GM19099 (cell line): Measurements from ENCODE around the gene FICD.

ENCODE experiments used
- POLR2A ChIP-seq: IDR thresholded peaks from 3 replicates; pipeline ENCODE4 v1.6.1; 2011; ENCODE audit warnings: low read depth; ENCODE audit not compliant: insufficient read length; ENCODE audit errors: extremely low read depth

Gene FICD

GRCh38 chr12:108518716-108519496 is 3.8 kb downstream of the FICD start:
- TF ChIP-seq POLR2A, result no peak

GRCh38 chr12:108519558-108519957 is 4.5 kb downstream of the FICD start:
- no peak for TF ChIP-seq POLR2A

DNA sequence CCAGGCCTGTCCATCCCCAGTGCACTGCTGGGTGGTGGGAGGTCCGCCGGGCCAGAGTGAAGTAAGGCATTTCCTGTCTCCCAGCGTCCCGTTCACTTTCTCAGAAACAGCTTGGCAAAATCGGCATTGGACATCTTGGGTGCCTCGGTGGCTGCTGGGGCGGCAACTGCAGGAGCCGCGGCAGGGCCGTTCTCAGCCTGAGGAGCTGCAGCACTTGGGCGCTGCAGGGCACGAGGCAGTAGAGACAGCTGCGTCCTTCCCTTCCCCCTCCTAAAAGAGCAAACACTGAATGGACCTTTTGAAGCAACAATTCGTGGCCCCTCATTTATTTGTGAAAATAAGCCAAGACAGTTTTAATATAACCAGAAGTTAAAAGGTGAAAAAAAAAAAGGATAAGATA is 8.3 kb downstream of the FICD start:
- no peak for TF ChIP-seq POLR2A

GRCh38 chr12:108525681-108526080 is 10.6 kb downstream of the FICD start:
- no peak for TF ChIP-seq POLR2A

DNA sequence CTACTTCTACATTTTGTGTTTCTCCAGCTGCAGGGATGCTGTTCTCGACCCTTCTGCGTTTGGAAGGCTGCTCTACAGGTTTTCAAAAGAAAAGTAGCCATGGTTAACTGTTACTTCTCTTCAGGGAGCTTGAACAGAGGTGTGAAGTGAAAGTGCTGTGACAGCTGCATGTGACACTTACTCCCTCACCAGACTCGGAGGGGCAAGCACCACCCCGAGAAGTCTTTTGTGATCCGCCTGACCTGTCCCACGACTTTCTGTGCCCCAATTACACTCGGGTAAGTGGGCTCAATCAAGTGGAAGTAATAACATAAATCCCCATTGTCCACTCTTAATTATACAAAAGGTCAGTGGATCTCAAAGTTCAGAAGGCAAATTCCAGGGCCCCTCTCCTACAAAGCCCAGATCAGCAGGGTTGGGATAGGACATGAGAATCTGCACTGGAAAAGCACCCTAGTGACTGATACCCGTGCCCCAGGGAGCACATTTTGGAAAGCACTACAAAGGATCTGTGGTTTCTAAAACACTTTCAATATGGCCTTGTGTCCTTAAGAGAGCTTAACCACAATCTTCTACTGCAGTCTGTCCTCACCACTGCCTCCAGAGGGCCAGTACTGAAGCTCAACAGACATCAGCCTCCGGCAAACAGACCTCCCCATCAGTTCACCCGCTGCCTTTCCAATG is 11.5 kb downstream of the FICD start:
- no peak for TF ChIP-seq POLR2A

DNA sequence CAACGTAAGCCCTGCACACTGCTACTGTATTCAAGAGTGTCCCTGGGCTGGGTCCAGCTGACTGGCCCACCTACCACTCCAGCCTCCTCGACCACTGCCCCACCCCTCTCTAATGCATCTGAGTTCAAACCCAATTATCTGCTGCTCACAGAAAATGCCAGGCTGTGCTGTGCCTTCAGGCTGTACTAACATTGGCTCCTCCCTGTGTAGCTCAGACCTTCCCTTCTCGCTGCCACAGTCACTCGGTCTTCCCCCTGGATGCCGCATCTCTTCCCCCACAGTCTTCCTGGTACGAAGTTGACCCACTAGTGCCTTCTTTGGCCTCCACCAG is 12.1 kb downstream of the FICD start:
- TF ChIP-seq POLR2A, result no peak

- no peak for TF ChIP-seq POLR2A
These were observed 15.1 kb downstream of the FICD start for GRCh38 chr12:108530161-108530560.

- TF ChIP-seq POLR2A, result no peak
These were observed 17.1 kb downstream of the FICD start for GRCh38 chr12:108531929-108532848.

- TF ChIP-seq POLR2A, result no peak
These were observed 23.1 kb downstream of the FICD start for GRCh38 chr12:108538146-108538545.

GRCh38 chr12:108538616-108539195 is 23.6 kb downstream of the FICD start:
- no peak for TF ChIP-seq POLR2A

GRCh38 chr12:108542320-108542719 is 27.2 kb downstream of the FICD start:
- no peak for TF ChIP-seq POLR2A

GRCh38 chr12:108543652-108544051 is 28.6 kb downstream of the FICD start:
- TF ChIP-seq POLR2A, result no peak

DNA sequence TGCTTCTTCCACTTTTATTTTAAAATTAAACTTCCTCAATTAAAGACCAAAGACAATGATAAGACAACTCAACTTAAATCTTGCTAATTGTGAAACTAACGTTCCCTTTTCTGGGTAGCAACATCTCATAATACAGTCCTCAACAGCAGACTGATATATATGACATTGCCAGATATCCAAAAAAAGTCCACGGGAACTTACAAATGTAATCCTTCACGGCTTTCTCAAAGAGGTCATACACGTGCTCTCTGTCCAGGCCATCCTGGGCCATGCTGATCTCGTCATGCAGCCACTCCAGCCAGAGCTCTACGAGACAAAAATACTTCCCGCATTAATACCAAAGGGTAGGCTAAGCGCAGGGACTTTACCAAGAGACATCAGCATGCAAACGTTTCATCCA is 32.6 kb downstream of the FICD start:
- no peak for TF ChIP-seq POLR2A

- no peak for TF ChIP-seq POLR2A
These were observed 34.0 kb downstream of the FICD start for GRCh38 chr12:108548954-108549521.

- no peak for TF ChIP-seq POLR2A
These were observed 36.5 kb downstream of the FICD start for GRCh38 chr12:108551535-108551934.
